GM21528 (cell line): ENCODE data around the gene CDCA8.
"Not testable (repeated sequence)": the region's sequence is repeated elsewhere in the genome, so short reads cannot be mapped to it uniquely, and the experiment has no call there.

ENCODE experiments used
- ATAC-seq: cut with Tn5 transposase; IDR thresholded peaks from one replicate; pipeline ENCODE4 v1.9.1; 2021; ENCODE audit warnings: mild to moderate bottlenecking, moderate library complexity; ENCODE audit not compliant: unreplicated experiment, low FRiP score

Gene CDCA8

GRCh38 chr1:37672136-37672870, 20.0 kb upstream of the CDCA8 start:
- ATAC-seq = no peak

DNA sequence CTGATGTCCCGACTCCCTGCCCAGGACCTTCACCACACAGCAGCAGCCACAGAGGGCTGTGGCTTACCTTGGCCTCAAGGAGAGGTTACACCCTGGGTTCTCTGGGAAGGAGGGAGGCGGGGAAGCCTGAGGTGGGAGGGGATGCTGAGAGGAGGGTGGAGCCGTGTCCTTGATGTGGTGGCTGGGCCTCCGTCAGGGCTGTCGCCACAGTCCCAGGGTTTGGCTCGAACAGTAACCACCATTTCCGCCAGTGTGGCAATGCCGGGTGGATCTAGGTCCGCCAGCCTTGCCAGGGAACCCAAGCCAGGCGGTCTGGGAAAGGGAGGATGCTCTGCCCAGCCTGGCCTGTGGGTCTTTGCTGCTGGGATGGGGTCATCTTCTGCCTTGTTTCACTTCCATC, 18.4 kb upstream of the CDCA8 start:
- ATAC-seq = no peak

DNA sequence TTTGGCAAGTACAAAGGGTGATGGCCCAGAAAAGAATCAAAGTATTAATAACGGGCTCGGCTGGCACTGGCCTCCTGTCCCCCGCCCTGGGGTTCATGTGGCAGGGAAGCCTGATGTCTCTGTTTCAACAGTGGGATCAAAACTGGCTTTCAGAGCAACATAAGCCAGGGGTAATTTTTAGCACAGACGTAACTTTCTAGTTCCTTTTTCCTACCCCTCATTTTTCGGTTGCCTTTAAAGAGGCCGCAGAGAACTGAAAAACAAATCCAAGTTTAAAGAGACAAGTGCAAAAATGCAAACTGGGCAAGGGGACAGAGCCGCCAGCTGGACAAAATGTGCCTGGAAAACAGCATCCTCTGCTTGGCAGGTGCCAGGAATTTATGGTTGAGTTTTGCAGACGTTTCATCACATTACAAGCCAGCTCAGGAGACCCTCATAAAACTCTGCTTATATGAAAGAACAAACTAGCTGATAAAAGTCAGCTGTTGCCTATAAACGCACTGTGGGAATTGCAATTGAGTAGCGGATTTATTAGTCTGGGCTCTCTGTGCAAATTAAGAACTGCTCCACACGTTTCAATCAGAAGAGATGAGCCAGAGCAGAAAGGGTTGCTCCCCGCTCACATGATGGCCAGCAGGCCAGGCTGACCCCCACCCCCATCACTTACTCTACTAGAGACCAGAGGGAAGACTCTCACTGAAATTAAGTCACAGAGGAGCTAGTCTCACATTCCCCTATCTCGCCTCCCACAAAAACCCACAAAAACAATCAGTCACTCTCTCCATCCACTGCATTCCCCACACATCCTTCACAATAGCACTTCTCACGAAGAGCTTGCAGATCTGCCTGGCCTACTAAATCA, 15.8 kb upstream of the CDCA8 start:
- ATAC-seq = no peak

GRCh38 chr1:37677143-37677439, 15.2 kb upstream of the CDCA8 start:
- no peak for ATAC-seq

DNA sequence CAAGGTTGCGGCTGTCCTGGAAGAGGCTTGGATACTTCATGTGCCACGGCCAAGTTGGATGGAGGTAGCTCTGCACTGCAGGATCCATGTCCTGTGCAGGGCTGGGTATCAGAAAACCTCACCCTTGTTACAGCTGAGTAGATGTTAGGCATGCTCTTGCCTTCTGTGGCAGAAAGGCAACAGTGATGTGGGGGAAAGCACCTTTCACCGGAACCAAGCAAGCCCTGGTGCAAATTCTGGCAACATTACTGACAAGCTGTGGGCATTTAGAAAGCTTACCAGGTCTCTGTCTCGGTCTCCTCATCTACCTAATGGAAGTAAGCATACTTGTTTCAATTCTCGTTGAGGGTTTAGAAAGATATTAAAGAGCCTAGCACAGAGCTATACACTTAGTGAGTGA, 14.5 kb upstream of the CDCA8 start:
- ATAC-seq = no peak

- ATAC-seq = no peak
Observed at GRCh38 chr1:37680933-37681332, 11.4 kb upstream of the CDCA8 start.

- no peak for ATAC-seq
Observed at GRCh38 chr1:37682334-37682987, 9.9 kb upstream of the CDCA8 start.

DNA sequence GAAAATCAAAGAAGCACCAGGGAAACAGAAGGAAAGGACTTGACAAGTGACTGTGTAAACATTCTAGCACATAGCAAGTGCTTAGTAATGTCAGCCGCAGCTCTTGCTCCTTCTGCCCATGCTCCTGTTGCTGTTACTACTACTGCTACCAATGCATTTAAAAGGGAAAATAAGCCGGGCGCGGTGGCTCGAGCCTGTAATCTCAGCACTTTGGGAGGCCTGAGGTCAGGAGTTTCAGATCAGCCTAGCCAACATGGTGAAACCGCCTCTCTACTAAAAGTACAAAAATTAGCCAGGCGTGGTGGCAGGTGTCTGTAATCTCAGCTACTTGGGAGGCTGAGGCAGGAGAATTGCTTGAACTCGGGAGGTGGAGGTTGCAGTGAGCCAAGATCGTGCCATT, 8.1 kb upstream of the CDCA8 start:
- not testable (repeated sequence) for ATAC-seq

DNA sequence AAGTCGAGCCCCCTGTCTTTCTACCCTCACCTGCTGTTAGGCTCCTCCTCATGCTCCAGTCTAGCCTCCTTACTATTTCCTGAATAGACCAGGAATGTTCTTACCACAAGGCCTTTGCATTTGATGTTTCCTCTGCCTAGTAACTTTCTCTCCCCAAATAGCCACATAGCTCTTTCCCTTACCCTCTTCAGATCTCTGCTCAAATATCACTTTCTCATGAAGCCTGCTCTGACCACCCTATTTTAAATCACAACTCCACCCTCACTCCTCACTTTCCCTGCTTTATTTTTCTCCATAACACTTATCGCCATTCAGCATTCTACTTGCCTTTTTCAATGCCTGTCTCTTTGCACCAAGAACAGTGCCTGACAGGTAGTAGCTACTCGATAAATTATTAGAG, 6.6 kb upstream of the CDCA8 start:
- no peak for ATAC-seq

DNA sequence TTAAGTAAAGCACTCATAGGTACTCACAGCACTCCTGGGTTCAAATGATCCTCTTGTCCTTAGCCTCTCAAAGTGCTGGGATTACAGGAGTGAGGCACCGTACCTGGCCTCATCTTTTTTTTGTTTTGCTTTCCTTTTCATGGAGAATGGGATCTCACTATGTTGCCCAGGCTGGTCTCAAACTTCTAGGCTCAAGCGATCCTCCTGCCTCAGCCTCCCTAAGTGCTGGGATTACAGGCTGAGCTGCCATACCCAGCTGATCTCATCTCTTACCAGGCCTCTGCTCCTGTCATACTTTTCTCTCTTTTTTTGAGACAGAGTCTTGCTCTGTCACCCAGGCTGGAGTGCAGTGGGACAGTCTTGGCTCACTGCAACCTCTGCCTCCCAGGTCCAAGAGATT, 4.6 kb upstream of the CDCA8 start:
- ATAC-seq = not testable (repeated sequence)

GRCh38 chr1:37688926-37689325, 3.4 kb upstream of the CDCA8 start:
- no peak for ATAC-seq

- peak; percentile 4 for ATAC-seq
Observed at GRCh38 chr1:37691497-37692077, 729 bp upstream of the CDCA8 start.

- ATAC-seq = no peak
Observed at GRCh38 chr1:37692834-37693175, 489 bp downstream of the CDCA8 start.

- ATAC-seq = no peak
Observed at GRCh38 chr1:37697090-37697489, 4.8 kb downstream of the CDCA8 start.

DNA sequence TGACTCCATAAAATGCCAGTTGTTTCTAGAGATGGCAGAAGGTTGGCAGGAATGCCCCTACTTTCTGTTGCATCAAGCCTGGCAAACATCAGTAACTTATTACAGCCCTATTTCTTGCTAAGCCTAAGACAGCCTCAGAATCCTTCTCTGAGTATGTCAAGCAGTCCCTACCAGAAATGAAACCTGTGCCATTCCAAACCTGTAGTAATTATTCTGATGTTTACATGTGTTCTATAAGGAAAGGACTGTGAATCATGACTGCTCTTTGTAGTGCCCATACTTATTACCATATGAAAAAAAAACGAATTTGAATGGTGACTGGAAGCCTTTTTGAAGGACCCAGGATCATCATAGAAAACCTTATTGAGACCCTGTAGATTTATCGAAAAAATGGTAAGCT, 5.4 kb downstream of the CDCA8 start:
- no peak for ATAC-seq

GRCh38 chr1:37699147-37699546, 6.8 kb downstream of the CDCA8 start:
- no peak for ATAC-seq

DNA sequence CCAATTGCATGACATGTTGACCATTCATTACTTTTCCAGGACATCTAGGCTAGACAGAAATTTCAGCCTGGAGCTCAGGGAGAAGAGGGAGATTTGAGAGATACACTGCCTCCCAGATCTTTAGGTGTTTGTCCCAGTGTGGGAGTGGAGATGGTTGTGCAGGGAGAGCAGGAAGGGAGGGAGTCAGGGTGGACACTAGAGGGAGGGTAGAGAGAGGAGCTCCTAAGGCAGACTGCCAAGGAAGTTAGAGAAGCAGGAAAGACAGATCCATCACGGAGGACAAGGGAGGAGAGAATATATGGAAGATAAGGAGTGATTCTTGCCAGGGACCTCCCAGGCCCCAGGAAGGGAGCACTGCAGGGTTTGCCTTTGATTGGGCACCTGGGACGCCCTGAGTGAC, 8.7 kb downstream of the CDCA8 start:
- ATAC-seq = no peak

- no peak for ATAC-seq
Observed at GRCh38 chr1:37703061-37703460, 10.7 kb downstream of the CDCA8 start.

DNA sequence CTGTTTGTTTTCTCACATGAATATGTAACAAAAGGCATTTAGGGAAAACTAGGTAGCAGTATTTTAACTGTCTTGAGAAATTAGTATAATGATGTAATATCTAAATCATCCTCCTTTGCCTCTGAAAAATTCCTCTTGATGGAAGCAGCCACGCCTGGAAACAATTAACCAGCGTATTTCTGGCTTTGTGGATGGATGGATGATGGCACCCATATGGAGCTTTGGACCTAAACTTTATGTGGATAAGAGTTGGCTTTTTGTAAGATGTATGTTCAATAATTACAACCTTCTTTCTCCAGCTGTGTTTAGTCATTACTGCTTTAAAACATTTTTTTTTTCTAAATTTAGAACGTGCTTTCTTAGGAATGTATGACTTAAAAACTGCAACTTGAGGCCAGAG, 12.7 kb downstream of the CDCA8 start:
- no peak for ATAC-seq

DNA sequence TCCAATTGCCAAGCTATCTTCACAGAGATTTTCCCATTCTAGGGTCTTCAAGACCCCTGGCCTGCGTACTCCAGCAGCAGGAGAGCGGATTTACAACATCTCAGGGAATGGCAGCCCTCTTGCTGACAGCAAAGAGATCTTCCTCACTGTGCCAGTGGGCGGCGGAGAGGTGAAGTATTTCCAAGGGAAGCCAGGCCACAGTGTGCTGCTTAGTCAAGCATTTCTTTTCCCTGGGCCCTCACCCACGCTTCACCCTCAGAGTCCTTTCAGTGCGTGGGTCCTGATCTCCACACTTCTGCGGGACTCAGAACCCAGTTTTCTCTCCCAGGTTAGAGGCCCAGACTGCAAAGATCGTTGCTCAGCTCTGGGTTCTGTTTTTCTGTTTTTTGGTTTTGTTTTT, 13.1 kb downstream of the CDCA8 start:
- no peak for ATAC-seq

DNA sequence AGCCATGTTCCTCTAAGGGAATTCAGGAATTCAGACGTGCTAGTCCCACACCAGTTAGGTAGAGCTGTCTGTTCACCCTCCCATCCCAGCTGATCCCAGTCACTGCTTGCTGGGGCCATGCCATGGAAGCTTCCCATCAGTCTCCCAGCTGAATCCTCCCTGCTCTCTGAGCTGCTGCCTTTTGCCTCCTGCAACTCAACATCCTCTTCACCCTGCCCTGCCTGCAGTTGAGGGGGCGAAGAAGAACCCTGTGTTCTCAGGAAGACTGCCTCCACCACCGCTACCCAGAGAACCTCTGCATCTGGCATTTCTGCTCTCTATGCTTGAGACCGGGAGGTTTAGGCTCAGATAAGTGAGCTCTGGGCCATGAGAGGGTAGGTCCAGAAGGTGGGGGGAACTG, 16.2 kb downstream of the CDCA8 start:
- no peak for ATAC-seq
